H9 (cell line): Measurements from ENCODE around the gene THSD1. TPM values are rescaled to one million over a fixed set of nuclear protein-coding genes. Genes with fewer than 3 reads are reported as not detected.

ENCODE experiments used
- DNase-seq: peaks from one replicate; pipeline ENCODE4 v3.0.0-alpha.2; 2017
- H2AFZ ChIP-seq: one replicate; pipeline ENCODE4 v1.6.1; 2013; ENCODE audit warnings: mild to moderate bottlenecking, low read length, control low read depth, moderate library complexity
- H2AK5ac ChIP-seq: 2 replicates; pipeline ENCODE4 v1.6.1; 2013; ENCODE audit warnings: low read length, control low read depth, mixed read lengths; ENCODE audit not compliant: insufficient read length
- H2BK120ac ChIP-seq: one replicate; pipeline ENCODE4 v1.6.1; 2013; ENCODE audit warnings: low read depth, mild to moderate bottlenecking, low read length, control low read depth, inconsistent platforms; ENCODE audit not compliant: poor library complexity, severe bottlenecking
- H2BK12ac ChIP-seq: 2 replicates; pipeline ENCODE4 v1.6.1; 2013; ENCODE audit warnings: low read length, control low read depth, mixed read lengths, low read depth; ENCODE audit not compliant: insufficient read length
- H2BK15ac ChIP-seq: 2 replicates; pipeline ENCODE4 v1.6.1; 2013; ENCODE audit warnings: low read depth, low read length, control low read depth
- H2BK20ac ChIP-seq: one replicate; pipeline ENCODE4 v1.6.1; 2013; ENCODE audit warnings: low read depth, mild to moderate bottlenecking, low read length, control low read depth, inconsistent platforms; ENCODE audit not compliant: poor library complexity, severe bottlenecking
- H2BK5ac ChIP-seq: 2 replicates; pipeline ENCODE4 v1.6.1; 2013; ENCODE audit warnings: low read length, control low read depth, mixed read lengths; ENCODE audit not compliant: insufficient read length
- H3K14ac ChIP-seq: 2 replicates; pipeline ENCODE4 v1.6.1; 2013; ENCODE audit warnings: low read length, control low read depth; ENCODE audit not compliant: insufficient read depth
- H3K18ac ChIP-seq: 2 replicates; pipeline ENCODE4 v1.6.1; 2013; ENCODE audit warnings: low read depth, mild to moderate bottlenecking, mixed read lengths, low read length, control low read depth; ENCODE audit not compliant: insufficient read length
- H3K23ac ChIP-seq: 2 replicates; pipeline ENCODE4 v1.6.1; 2013; ENCODE audit warnings: low read length, control low read depth, mixed read lengths, low read depth; ENCODE audit not compliant: insufficient read length
- H3K23me2 ChIP-seq: 2 replicates; pipeline ENCODE4 v1.6.1; 2013; ENCODE audit warnings: low read depth, mild to moderate bottlenecking, mixed read lengths, low read length, control low read depth; ENCODE audit not compliant: insufficient read length, poor library complexity, severe bottlenecking
- H3K27ac ChIP-seq: 2 replicates; pipeline ENCODE4 v1.5.1; 2013; ENCODE audit warnings: low read length, control low read depth, mixed read lengths, low read depth; ENCODE audit not compliant: insufficient read length
- H3K27me3 ChIP-seq: 2 replicates; pipeline ENCODE4 v1.6.1; 2013; ENCODE audit warnings: low read length, control low read depth, inconsistent platforms; ENCODE audit not compliant: insufficient read depth
- H3K4ac ChIP-seq: 2 replicates; pipeline ENCODE4 v1.6.1; 2013; ENCODE audit warnings: low read depth, mild to moderate bottlenecking, control low read depth, inconsistent platforms, low read length, moderate library complexity
- H3K4me1 ChIP-seq: 2 replicates; pipeline ENCODE4 v1.6.1; 2013; ENCODE audit warnings: low read length, control low read depth, inconsistent platforms; ENCODE audit not compliant: insufficient read depth
- H3K4me2 ChIP-seq: 2 replicates; pipeline ENCODE4 v1.6.1; 2013; ENCODE audit warnings: low read length, control low read depth, mixed read lengths; ENCODE audit not compliant: insufficient read length, insufficient read depth
- H3K56ac ChIP-seq: 2 replicates; pipeline ENCODE4 v1.6.1; 2013; ENCODE audit warnings: low read depth, mild to moderate bottlenecking, mixed read lengths, low read length, control low read depth; ENCODE audit not compliant: insufficient read length
- H3K79me1 ChIP-seq: 2 replicates; pipeline ENCODE4 v1.6.1; 2013; ENCODE audit warnings: low read depth, mild to moderate bottlenecking, moderate library complexity, low read length, control low read depth, inconsistent platforms; ENCODE audit not compliant: insufficient read depth, poor library complexity, severe bottlenecking
- H3K79me2 ChIP-seq: 2 replicates; pipeline ENCODE4 v1.6.1; 2013; ENCODE audit warnings: low read length, control low read depth, inconsistent platforms; ENCODE audit not compliant: insufficient read depth
- H3K9ac ChIP-seq: 2 replicates; pipeline ENCODE4 v1.6.1; 2013; ENCODE audit warnings: low read length, control low read depth, mixed read lengths; ENCODE audit not compliant: insufficient read length; ENCODE audit errors: extremely low read depth
- H3K9me3 ChIP-seq: one replicate; pipeline ENCODE4 v1.6.1; 2013; ENCODE audit warnings: low read depth, low read length, inconsistent platforms; ENCODE audit not compliant: control insufficient read depth
- H3T11ph ChIP-seq: one replicate; pipeline ENCODE4 v1.6.1; 2013; ENCODE audit warnings: mild to moderate bottlenecking, low read length, control low read depth, inconsistent platforms
- H4K20me1 ChIP-seq: one replicate; pipeline ENCODE4 v1.6.1; 2013; ENCODE audit not compliant: control insufficient read depth, insufficient read length, insufficient read depth
- H4K5ac ChIP-seq: 2 replicates; pipeline ENCODE4 v1.6.1; 2013; ENCODE audit warnings: low read depth, mild to moderate bottlenecking, mixed read lengths, low read length, control low read depth; ENCODE audit not compliant: insufficient read length
- H4K8ac ChIP-seq: replicated peaks from 2 replicates; pipeline ENCODE4 v1.6.1; 2013; ENCODE audit warnings: low read length, control low read depth, mixed read lengths, low read depth; ENCODE audit not compliant: insufficient read length
- H4K91ac ChIP-seq: 2 replicates; pipeline ENCODE4 v1.6.1; 2013; ENCODE audit warnings: low read depth, mild to moderate bottlenecking, moderate library complexity, mixed read lengths, low read length, control low read depth; ENCODE audit not compliant: insufficient read length
- H3K27ac Mint-ChIP-seq, 3 experiments: 2 replicates in 2 of 3; 3 replicates in 1 of 3; pipeline ENCODE4 v1.8.0; 2020 to 2021; ENCODE audit warnings: mixed read lengths in 3 of 3, mild to moderate bottlenecking in 1 of 3, moderate library complexity in 1 of 3
- H3K27me3 Mint-ChIP-seq: 2 replicates; pipeline ENCODE4 v1.8.0; 2021; ENCODE audit warnings: low read depth, mild to moderate bottlenecking, moderate library complexity, mixed read lengths
- H3K36me3 Mint-ChIP-seq, 3 experiments: 2 replicates in 2 of 3; 3 replicates in 1 of 3; pipeline ENCODE4 v1.8.0; 2020 to 2021; ENCODE audit warnings: low read depth in 3 of 3, mixed read lengths in 3 of 3; ENCODE audit not compliant: insufficient read depth in 1 of 3
- H3K4me1 Mint-ChIP-seq, 2 experiments: 2 replicates each; pipeline ENCODE4 v1.8.0; 2020; ENCODE audit warnings: mixed read lengths in 2 of 2
- H3K4me3 Mint-ChIP-seq, 2 experiments: 2 replicates in 1 of 2; 3 replicates in 1 of 2; pipeline ENCODE4 v1.8.0; 2020 to 2021; ENCODE audit warnings: mild to moderate bottlenecking in 2 of 2, mixed read lengths in 2 of 2, moderate library complexity in 1 of 2
- H3K9me3 Mint-ChIP-seq, 2 experiments: 2 replicates in 1 of 2; 3 replicates in 1 of 2; pipeline ENCODE4 v1.8.0; 2020; ENCODE audit warnings: mild to moderate bottlenecking in 2 of 2, mixed read lengths in 2 of 2, moderate library complexity in 1 of 2
- WGBS: extraction: QIAGEN DNeasy Blood & Tissue Kit; methylation state at CpG from one replicate; pipeline ENCODE4 v1.1.7; 2013; ENCODE audit warnings: missing lambda C conversion rate, low lambda C conversion rate, mixed read lengths; ENCODE audit not compliant: insufficient read length; ENCODE audit errors: extremely low coverage; 5-methylcytosine and 5-hydroxymethylcytosine counted together
- total RNA-seq: library from RNA; stranded (reverse); gene quantifications from 2 replicates; pipeline ENCODE4 v1.2.1, GENCODE V29; 2021
- TF ChIP-seq, protein P1 (sequence below): fragments of 200-600 bp; sonication (generic); conservative IDR thresholded peaks from 3 replicates; pipeline ENCODE4 v1.8.0; 2021; ENCODE audit warnings: antibody characterized with exemption, mild to moderate bottlenecking

THSD1 gene
- total RNA-seq, 1 experiment from 2014 or later = 0.22 TPM

DNA sequence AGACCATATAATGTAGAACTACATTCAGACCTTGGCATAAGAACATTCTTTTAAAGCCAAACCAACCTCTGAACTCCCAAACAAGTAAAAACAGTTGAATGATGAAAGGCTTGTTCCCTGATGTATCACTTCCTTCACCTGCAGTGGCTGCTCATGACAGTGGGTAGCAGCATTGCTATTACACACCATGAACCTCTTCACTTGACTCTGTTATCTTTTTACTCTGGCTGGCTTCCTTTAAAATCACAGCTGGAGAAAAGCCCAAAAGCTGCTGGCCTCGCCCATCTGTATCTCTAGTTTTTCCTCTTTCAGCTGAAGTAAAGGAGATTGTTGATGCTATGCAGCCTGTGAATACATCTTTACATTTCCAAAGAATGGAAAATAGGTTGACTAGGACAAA, 22.6 kb downstream of the THSD1 start:
- no peak for DNase-seq
- Histone ChIP-seq H3K9ac (no peak overlapping the region), H2BK5ac (no peak overlapping the region), H3K23ac (no peak overlapping the region), H3K79me1 (no peaks in the 10 kb centered on the region), H3K9me3 (no peaks in the 10 kb centered on the region), H4K8ac (no peak overlapping the region), H3K4ac (no peak overlapping the region), H3K79me2 (no peaks in the 10 kb centered on the region), H2BK15ac (no peak overlapping the region), H3K23me2 (no peaks in the 10 kb centered on the region), H3K27ac (no peak overlapping the region), H3K4me2 (no peak overlapping the region), H2BK12ac (no peak overlapping the region), H4K20me1 (no peaks in the 10 kb centered on the region), H3K27me3 (no peaks in the 10 kb centered on the region), H4K5ac (no peak overlapping the region), H3K56ac (no peak overlapping the region), H3K4me1 (no peaks in the 10 kb centered on the region), H3T11ph (no peak overlapping the region), H3K18ac (no peak overlapping the region), H4K91ac (no peak overlapping the region), H2BK120ac (no peak overlapping the region), H3K14ac (no peak overlapping the region), H2AFZ (no peak overlapping the region), H2BK20ac (no peak overlapping the region), H2AK5ac (no peak overlapping the region)
- no CpG with 5 or more reads among the region's 1 CpG for WGBS
- no peak overlapping the region for H3K4me3 Mint-ChIP-seq
- H3K9me3 Mint-ChIP-seq = no peaks in the 10 kb centered on the region; a peak in 1 of 5 replicates
- no peaks in the 10 kb centered on the region for H3K4me1 Mint-ChIP-seq
- no peaks in the 10 kb centered on the region for H3K27me3 Mint-ChIP-seq
- no peaks in the 10 kb centered on the region; a peak in 1 of 7 replicates for H3K36me3 Mint-ChIP-seq
- no peak overlapping the region for H3K27ac Mint-ChIP-seq
- TF ChIP-seq, protein P1, sequence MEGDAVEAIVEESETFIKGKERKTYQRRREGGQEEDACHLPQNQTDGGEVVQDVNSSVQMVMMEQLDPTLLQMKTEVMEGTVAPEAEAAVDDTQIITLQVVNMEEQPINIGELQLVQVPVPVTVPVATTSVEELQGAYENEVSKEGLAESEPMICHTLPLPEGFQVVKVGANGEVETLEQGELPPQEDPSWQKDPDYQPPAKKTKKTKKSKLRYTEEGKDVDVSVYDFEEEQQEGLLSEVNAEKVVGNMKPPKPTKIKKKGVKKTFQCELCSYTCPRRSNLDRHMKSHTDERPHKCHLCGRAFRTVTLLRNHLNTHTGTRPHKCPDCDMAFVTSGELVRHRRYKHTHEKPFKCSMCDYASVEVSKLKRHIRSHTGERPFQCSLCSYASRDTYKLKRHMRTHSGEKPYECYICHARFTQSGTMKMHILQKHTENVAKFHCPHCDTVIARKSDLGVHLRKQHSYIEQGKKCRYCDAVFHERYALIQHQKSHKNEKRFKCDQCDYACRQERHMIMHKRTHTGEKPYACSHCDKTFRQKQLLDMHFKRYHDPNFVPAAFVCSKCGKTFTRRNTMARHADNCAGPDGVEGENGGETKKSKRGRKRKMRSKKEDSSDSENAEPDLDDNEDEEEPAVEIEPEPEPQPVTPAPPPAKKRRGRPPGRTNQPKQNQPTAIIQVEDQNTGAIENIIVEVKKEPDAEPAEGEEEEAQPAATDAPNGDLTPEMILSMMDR = no peak
